ENCODE data around the gene CEP112.

- no peak for TF ChIP-seq EP300 (conservative IDR thresholded peaks at IDR 0.05; ENCODE audit: poor library complexity, severe bottlenecking)
- TF ChIP-seq, protein P1, sequence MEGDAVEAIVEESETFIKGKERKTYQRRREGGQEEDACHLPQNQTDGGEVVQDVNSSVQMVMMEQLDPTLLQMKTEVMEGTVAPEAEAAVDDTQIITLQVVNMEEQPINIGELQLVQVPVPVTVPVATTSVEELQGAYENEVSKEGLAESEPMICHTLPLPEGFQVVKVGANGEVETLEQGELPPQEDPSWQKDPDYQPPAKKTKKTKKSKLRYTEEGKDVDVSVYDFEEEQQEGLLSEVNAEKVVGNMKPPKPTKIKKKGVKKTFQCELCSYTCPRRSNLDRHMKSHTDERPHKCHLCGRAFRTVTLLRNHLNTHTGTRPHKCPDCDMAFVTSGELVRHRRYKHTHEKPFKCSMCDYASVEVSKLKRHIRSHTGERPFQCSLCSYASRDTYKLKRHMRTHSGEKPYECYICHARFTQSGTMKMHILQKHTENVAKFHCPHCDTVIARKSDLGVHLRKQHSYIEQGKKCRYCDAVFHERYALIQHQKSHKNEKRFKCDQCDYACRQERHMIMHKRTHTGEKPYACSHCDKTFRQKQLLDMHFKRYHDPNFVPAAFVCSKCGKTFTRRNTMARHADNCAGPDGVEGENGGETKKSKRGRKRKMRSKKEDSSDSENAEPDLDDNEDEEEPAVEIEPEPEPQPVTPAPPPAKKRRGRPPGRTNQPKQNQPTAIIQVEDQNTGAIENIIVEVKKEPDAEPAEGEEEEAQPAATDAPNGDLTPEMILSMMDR (IDR thresholded peaks at IDR 0.05; ENCODE audit: poor library complexity, severe bottlenecking) = no peak
- TF ChIP-seq POLR2AphosphoS5 (IDR thresholded peaks at IDR 0.05) = no peak
- no peak for TF ChIP-seq EZH2 (IDR thresholded peaks at IDR 0.05; ENCODE audit: borderline replicate concordance, insufficient read depth, low read length, poor library complexity, severe bottlenecking)
- no peak for TF ChIP-seq SMC3 (conservative IDR thresholded peaks at IDR 0.05; ENCODE audit: poor library complexity)
- no peak for TF ChIP-seq TAF1 (IDR thresholded peaks at IDR 0.05; ENCODE audit: low read depth)
These were observed 532.4 kb downstream of the CEP112 start for GRCh38 chr17:65659512-65659911.

All from neural cell (in vitro differentiated cells).